GM21786 (cell line): Measurements from ENCODE around the gene ARHGAP11A.

Experiments used
- ATAC-seq: cut with Tn5 transposase; IDR thresholded peaks from one replicate; pipeline ENCODE4 v1.9.1; 2021; ENCODE audit not compliant: unreplicated experiment

The ARHGAP11A gene

GRCh38 chr15:32652178-32652577 lies 36.9 kb downstream of the ARHGAP11A start:
- no peak for ATAC-seq

GRCh38 chr15:32656091-32656490 lies 40.8 kb downstream of the ARHGAP11A start:
- ATAC-seq, result no peak

- ATAC-seq, result no peak
These were observed 41.2 kb downstream of the ARHGAP11A start for GRCh38 chr15:32656496-32656895.

GRCh38 chr15:32657198-32657883 lies 42.0 kb downstream of the ARHGAP11A start:
- no peak for ATAC-seq

- ATAC-seq, result no peak
These were observed 42.6 kb downstream of the ARHGAP11A start for GRCh38 chr15:32657941-32658340.

GRCh38 chr15:32659340-32660155 lies 44.2 kb downstream of the ARHGAP11A start:
- ATAC-seq, result no peak

- no peak for ATAC-seq
These were observed 48.4 kb downstream of the ARHGAP11A start for GRCh38 chr15:32663671-32664070.

GRCh38 chr15:32664796-32665195 lies 49.5 kb downstream of the ARHGAP11A start:
- no peak for ATAC-seq

GRCh38 chr15:32667321-32667720 lies 52.0 kb downstream of the ARHGAP11A start:
- no peak for ATAC-seq

GRCh38 chr15:32668942-32669341 lies 53.6 kb downstream of the ARHGAP11A start:
- ATAC-seq, result no peak

GRCh38 chr15:32669896-32670611 lies 54.8 kb downstream of the ARHGAP11A start:
- no peak for ATAC-seq

- no peak for ATAC-seq
These were observed 55.3 kb downstream of the ARHGAP11A start for GRCh38 chr15:32670623-32671022.

- no peak for ATAC-seq
These were observed 56.3 kb downstream of the ARHGAP11A start for GRCh38 chr15:32671339-32672325.

GRCh38 chr15:32674681-32675080 lies 59.4 kb downstream of the ARHGAP11A start:
- ATAC-seq, result no peak

- no peak for ATAC-seq
These were observed 60.2 kb downstream of the ARHGAP11A start for GRCh38 chr15:32675466-32675865.

GRCh38 chr15:32676169-32676568 lies 60.9 kb downstream of the ARHGAP11A start:
- no peak for ATAC-seq

GRCh38 chr15:32677238-32677750 lies 62.0 kb downstream of the ARHGAP11A start:
- ATAC-seq, result no peak

GRCh38 chr15:32679298-32679690 lies 64.0 kb downstream of the ARHGAP11A start:
- no peak for ATAC-seq

- no peak for ATAC-seq
These were observed 67.3 kb downstream of the ARHGAP11A start for GRCh38 chr15:32682569-32682968.

- no peak for ATAC-seq
These were observed 67.8 kb downstream of the ARHGAP11A start for GRCh38 chr15:32682977-32683630.
